CD14-positive monocyte (primary cell): Measurements from ENCODE around the gene POC1B. TPM values are rescaled to one million over a fixed set of nuclear protein-coding genes. Genes with fewer than 3 reads are reported as not detected.

Experiments
- DNase-seq, 3 donors: peaks; one replicate each; pipeline ENCODE4 v3.0.0-alpha.2; 2011 to 2022
- H2AFZ ChIP-seq: 2 replicates; pipeline ENCODE4 v1.6.0; 2012; ENCODE audit warnings: mild to moderate bottlenecking, low read depth, low read length, inconsistent platforms; ENCODE audit not compliant: insufficient read depth, poor library complexity, severe bottlenecking
- H3K27ac ChIP-seq, 2 donors: 1 replicate in 1 of 2; 2 replicates in 1 of 2; pipeline ENCODE4 v1.5.1; 2012 to 2013; ENCODE audit warnings: low read length in 2 of 2, control low read depth in 1 of 2, inconsistent platforms in 1 of 2, low read depth in 1 of 2, mild to moderate bottlenecking in 1 of 2
- H3K27me3 ChIP-seq, 2 donors: one replicate each; pipeline versions ENCODE4 v1.6.0 to v1.6.1; 2011 to 2013; ENCODE audit warnings: low read length in 2 of 2; ENCODE audit not compliant: control insufficient read depth in 2 of 2, insufficient read depth in 2 of 2
- H3K36me3 ChIP-seq, 2 donors: replicated peaks in 1 of 2; 1 replicate in 1 of 2; 2 replicates in 1 of 2; pipeline versions ENCODE4 v1.5.1 to v1.6.1; 2012 to 2013; ENCODE audit warnings: low read length in 2 of 2, control low read depth in 1 of 2, inconsistent platforms in 1 of 2, mild to moderate bottlenecking in 1 of 2; ENCODE audit not compliant: insufficient read depth in 2 of 2, control insufficient read depth in 1 of 2
- H3K4me1 ChIP-seq, 2 donors: 1 replicate in 1 of 2; 2 replicates in 1 of 2; pipeline versions ENCODE4 v1.5.1 to v1.6.1; 2012 to 2013; ENCODE audit warnings: low read length in 2 of 2, control low read depth in 1 of 2, inconsistent platforms in 1 of 2, mild to moderate bottlenecking in 1 of 2, moderate library complexity in 1 of 2; ENCODE audit not compliant: insufficient read depth in 2 of 2, control insufficient read depth in 1 of 2
- H3K4me2 ChIP-seq: replicated peaks from 2 replicates; pipeline ENCODE3; 2012; ENCODE audit warnings: low read length, moderate library complexity, mild to moderate bottlenecking; ENCODE audit not compliant: poor library complexity, severe bottlenecking; ENCODE audit errors: extremely low read depth
- H3K4me3 ChIP-seq, 3 experiments: fragments of 200-600 bp in 1 of 3; sonication (generic) in 1 of 3; replicated peaks in 1 of 3; 1 replicate in 2 of 3; 2 replicates in 1 of 3; pipeline ENCODE4 v1.5.1; 2011 to 2013; ENCODE audit warnings: low read length in 3 of 3, mild to moderate bottlenecking in 3 of 3, control low read depth in 2 of 3, low read depth in 2 of 3, inconsistent platforms in 1 of 3, moderate library complexity in 1 of 3
- H3K79me2 ChIP-seq: 2 replicates; pipeline ENCODE4 v1.6.0; 2012; ENCODE audit warnings: mild to moderate bottlenecking, control low read depth, inconsistent platforms, low read length, moderate library complexity; ENCODE audit not compliant: insufficient read depth
- H3K9ac ChIP-seq: 2 replicates; pipeline ENCODE4 v1.6.0; 2017; ENCODE audit warnings: low read length, mild to moderate bottlenecking; ENCODE audit not compliant: insufficient read depth, poor library complexity, severe bottlenecking
- H3K9me3 ChIP-seq, 2 donors: replicated peaks in 1 of 2; 1 replicate in 1 of 2; 2 replicates in 1 of 2; pipeline versions ENCODE4 v1.5.1 to v1.6.1; 2012 to 2013; ENCODE audit warnings: low read length in 2 of 2, control low read depth in 1 of 2; ENCODE audit not compliant: control insufficient read depth in 1 of 2, insufficient read depth in 1 of 2
- H4K20me1 ChIP-seq: 2 replicates; pipeline ENCODE4 v1.6.0; 2012; ENCODE audit warnings: mild to moderate bottlenecking, low read length, control low read depth, moderate library complexity; ENCODE audit not compliant: insufficient read depth
- H3K27ac Mint-ChIP-seq, 7 donors: one replicate each; pipeline ENCODE4 v1.8.0; 2020; ENCODE audit warnings: mild to moderate bottlenecking in 7 of 7, mixed read lengths in 7 of 7, moderate library complexity in 6 of 7, inconsistent platforms in 2 of 7
- H3K27me3 Mint-ChIP-seq, 3 donors: one replicate each; pipeline ENCODE4 v1.8.0; 2021 to 2022; ENCODE audit warnings: low read depth in 3 of 3, mild to moderate bottlenecking in 3 of 3, mixed read lengths in 3 of 3, moderate library complexity in 3 of 3, inconsistent platforms in 1 of 3
- H3K36me3 Mint-ChIP-seq, 2 donors: one replicate each; pipeline ENCODE4 v1.8.0; 2020; ENCODE audit warnings: mixed read lengths in 2 of 2, inconsistent platforms in 1 of 2, mild to moderate bottlenecking in 1 of 2
- H3K4me1 Mint-ChIP-seq: one replicate; pipeline ENCODE4 v1.8.0; 2020; ENCODE audit warnings: mild to moderate bottlenecking, mixed read lengths
- H3K4me3 Mint-ChIP-seq, 2 donors: one replicate each; pipeline ENCODE4 v1.8.0; 2020; ENCODE audit warnings: mild to moderate bottlenecking in 2 of 2, mixed read lengths in 2 of 2, moderate library complexity in 1 of 2
- H3K9me3 Mint-ChIP-seq, 7 donors: one replicate each; pipeline ENCODE4 v1.8.0; 2020 to 2022; ENCODE audit warnings: mixed read lengths in 7 of 7, mild to moderate bottlenecking in 6 of 7, moderate library complexity in 6 of 7, inconsistent platforms in 2 of 7
- WGBS: methylation state at CpG from one replicate; pipeline ENCODE4 v1.1.5; 2013; ENCODE audit warnings: missing lambda C conversion rate; ENCODE audit not compliant: insufficient coverage; 5-methylcytosine and 5-hydroxymethylcytosine counted together
- intact Hi-C, 2 donors: fragments of 100-400 bp; cut with micrococcal nuclease; formaldehyde crosslinking; loops; one replicate each; pipeline versions ENCODE4 v1.15.0 to v1.15.1; 2023
- polyA plus RNA-seq, 3 donors: library from polyadenylated mRNA; depleted of rRNA in 1 of 3; unstranded in 2 of 3; stranded (reverse) in 1 of 3; fragments of 300-500 nt in 2 of 3; fragments of >200 nt in 1 of 3; fragmentation: Illumina TruSeq in 2 of 3; gene quantifications; 1 replicate in 2 of 3; 2 replicates in 1 of 3; pipeline ENCODE4 v1.2.3, GENCODE V29; 2012 to 2021
- TF ChIP-seq, protein P1 (sequence below): fragments of 200-600 bp; IDR thresholded peaks from one replicate; pipeline ENCODE4 v1.8.0; 2022; ENCODE audit warnings: antibody characterized with exemption, mild to moderate bottlenecking

The POC1B gene
- polyA plus RNA-seq, 3 donors = 8.4 to 32.0 (median 29.7) TPM

DNA sequence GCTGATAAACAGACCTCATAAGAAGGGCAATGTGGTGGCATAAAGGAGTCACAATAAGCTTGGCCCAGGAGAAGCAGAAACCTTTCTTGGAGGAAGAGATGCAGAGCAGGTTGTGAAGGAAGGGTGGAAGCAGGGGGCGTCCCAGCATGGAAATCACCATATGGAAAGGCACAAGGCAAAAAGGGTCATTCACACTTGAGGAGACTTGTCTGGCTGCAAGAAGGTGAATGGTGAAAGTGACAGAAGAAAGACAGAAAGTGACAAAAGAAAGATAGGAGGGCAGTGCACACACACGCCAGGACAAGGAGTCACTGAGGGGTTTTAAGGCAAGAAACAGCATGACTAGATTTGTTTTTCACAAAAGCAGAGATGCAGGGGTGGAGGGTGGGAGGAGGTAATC is 39.6 kb downstream of the POC1B start:
- Mint-ChIP-seq H3K27me3 (no peaks in the 10 kb centered on the region), H3K36me3 (peaks cover 55 to 59% of the 10 kb centered on the region in 2 donors), H3K4me1 (peaks cover 3% of the 10 kb centered on the region), H3K4me3 (no peak overlapping the region), H3K9me3 (peaks cover 0 to 2% (median 0%) of the 10 kb centered on the region in 7 donors), H3K27ac (no peak overlapping the region)
- WGBS = 95% methylated on average over 2 of the region's 2 CpGs
- peaks cover 0 to 2% of the 10 kb centered on the region in 2 donors for H3K4me1 ChIP-seq
- H3K27ac ChIP-seq = no peak overlapping the region
- intact Hi-C loops = no loop called here
- H3K4me3 ChIP-seq = no peak overlapping the region
- no peaks in the 10 kb centered on the region for H3K9me3 ChIP-seq
- TF ChIP-seq, protein P1, sequence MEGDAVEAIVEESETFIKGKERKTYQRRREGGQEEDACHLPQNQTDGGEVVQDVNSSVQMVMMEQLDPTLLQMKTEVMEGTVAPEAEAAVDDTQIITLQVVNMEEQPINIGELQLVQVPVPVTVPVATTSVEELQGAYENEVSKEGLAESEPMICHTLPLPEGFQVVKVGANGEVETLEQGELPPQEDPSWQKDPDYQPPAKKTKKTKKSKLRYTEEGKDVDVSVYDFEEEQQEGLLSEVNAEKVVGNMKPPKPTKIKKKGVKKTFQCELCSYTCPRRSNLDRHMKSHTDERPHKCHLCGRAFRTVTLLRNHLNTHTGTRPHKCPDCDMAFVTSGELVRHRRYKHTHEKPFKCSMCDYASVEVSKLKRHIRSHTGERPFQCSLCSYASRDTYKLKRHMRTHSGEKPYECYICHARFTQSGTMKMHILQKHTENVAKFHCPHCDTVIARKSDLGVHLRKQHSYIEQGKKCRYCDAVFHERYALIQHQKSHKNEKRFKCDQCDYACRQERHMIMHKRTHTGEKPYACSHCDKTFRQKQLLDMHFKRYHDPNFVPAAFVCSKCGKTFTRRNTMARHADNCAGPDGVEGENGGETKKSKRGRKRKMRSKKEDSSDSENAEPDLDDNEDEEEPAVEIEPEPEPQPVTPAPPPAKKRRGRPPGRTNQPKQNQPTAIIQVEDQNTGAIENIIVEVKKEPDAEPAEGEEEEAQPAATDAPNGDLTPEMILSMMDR = no peak
- H2AFZ ChIP-seq = no peak overlapping the region
- no peak for DNase-seq
- no peak overlapping the region for H3K9ac ChIP-seq
- no peaks in the 10 kb centered on the region for H3K79me2 ChIP-seq
- H3K4me2 ChIP-seq = no peak overlapping the region
- no peaks in the 10 kb centered on the region for H3K27me3 ChIP-seq
- H4K20me1 ChIP-seq = no peaks in the 10 kb centered on the region
- peaks cover 13 to 56% of the 10 kb centered on the region in 2 donors for H3K36me3 ChIP-seq

GRCh38 chr12:89484470-89484869 is 41.4 kb downstream of the POC1B start:
- Histone ChIP-seq H3K4me3 (no peak overlapping the region), H3K36me3 (peaks cover 1 to 39% of the 10 kb centered on the region in 2 donors), H3K9me3 (no peaks in the 10 kb centered on the region), H3K79me2 (no peaks in the 10 kb centered on the region), H3K4me1 (peaks cover 0 to 5% of the 10 kb centered on the region in 2 donors), H3K9ac (no peak overlapping the region), H3K27ac (no peak overlapping the region), H4K20me1 (no peaks in the 10 kb centered on the region), H3K27me3 (no peaks in the 10 kb centered on the region), H3K4me2 (no peak overlapping the region), H2AFZ (no peak overlapping the region)
- Mint-ChIP-seq H3K27me3 (no peaks in the 10 kb centered on the region), H3K27ac (peak overlapping the region in 1 of 7 donors; percentile 17), H3K4me1 (peaks cover 6% of the 10 kb centered on the region), H3K9me3 (peaks cover 0 to 2% (median 0%) of the 10 kb centered on the region in 7 donors), H3K4me3 (no peak overlapping the region), H3K36me3 (peaks cover 42 to 44% of the 10 kb centered on the region in 2 donors)
- 100% methylated on average over 1 of the region's 1 CpG for WGBS
- TF ChIP-seq, protein P1 = no peak
- intact Hi-C loops = no loop called here
- no peak for DNase-seq
